HG03439 (cell line): ENCODE data around the gene ERICH4.
"Not testable (repeated sequence)": the region's sequence is repeated elsewhere in the genome, so short reads cannot be mapped to it uniquely, and the experiment has no call there.

ENCODE experiments used
- ATAC-seq: cut with Tn5 transposase; IDR thresholded peaks from one replicate; pipeline ENCODE4 v1.9.1; 2021; ENCODE audit warnings: mild to moderate bottlenecking, moderate library complexity; ENCODE audit not compliant: unreplicated experiment

Gene ERICH4, protein sequence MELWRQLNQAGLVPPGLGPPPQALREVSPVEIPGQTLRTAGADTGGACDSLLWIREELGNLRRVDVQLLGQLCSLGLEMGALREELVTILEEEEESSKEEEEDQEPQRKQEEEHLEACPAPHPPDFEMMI

GRCh38 chr19:41442473-41443355, at the start of gene ERICH4:
TSS of gene ERICH4 (plus strand) at chr19:41443156. CDS start at chr19:41443170, 14 bp downstream.
- no peak for ATAC-seq

GRCh38 chr19:41395355-41395754, 47.6 kb upstream of the ERICH4 start:
- no peak for ATAC-seq

DNA sequence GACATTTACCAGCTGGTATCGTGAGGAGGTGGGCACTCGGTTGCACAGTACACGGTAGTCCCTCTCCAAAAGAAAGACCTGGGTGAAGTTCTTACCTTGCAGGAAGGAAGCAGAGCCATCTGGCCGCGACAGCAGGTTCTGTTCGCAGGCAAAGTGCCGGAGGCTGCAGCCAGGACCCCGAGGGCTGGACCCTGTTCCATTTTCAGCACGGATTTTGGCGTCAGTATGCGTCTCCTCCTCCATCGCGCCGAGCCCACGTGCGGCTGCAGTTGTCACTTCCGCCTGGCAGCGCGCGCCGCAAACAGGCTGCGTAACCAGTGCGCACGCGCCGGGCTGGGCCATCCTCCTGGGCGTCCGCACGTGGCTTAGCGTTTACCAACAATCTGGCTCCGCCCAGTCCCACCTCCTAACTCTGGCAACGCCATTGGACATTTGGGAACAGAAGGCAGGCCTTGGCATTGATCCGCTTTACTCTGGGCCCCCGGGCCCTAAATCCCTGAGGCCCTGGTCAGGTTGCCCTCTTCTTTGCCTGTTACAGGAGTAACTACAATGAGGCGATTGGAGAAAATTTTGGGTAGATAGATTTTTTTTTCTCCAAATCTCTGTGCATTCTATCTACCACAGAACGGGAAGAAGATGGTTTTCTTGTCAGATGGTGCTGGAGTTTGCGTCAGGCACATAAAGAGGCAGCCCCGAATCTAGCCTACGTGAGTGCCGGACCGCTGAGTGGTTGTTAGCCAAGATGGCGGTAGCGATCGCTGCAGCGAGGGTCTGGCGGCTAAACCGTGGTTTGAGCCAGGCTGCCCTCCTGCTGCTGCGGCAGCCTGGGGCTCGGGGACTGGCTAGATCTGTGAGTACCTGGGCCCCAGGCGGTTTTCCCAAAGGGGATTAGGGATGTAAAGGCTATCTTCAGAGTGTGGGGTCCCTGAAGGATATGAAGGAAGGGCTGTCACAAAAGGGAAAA, 45.6 kb upstream of the ERICH4 start, which contains the start of the genes BCKDHA and EXOSC5:
BCKDHA (plus strand) TSS at position 733 of the 964 bp plus-strand sequence; CDS start at position 743, 10 bp downstream.
EXOSC5 (minus strand) TSS at position 274 of the 964 bp plus-strand sequence; CDS start at position 243, 31 bp downstream.
- ATAC-seq, result peak; percentile 88

- ATAC-seq, result no peak
These were observed 44.9 kb upstream of the ERICH4 start for GRCh38 chr19:41398050-41398418.

GRCh38 chr19:41398598-41398997, 44.4 kb upstream of the ERICH4 start:
- no peak for ATAC-seq

GRCh38 chr19:41399091-41399490, 43.9 kb upstream of the ERICH4 start:
- no peak for ATAC-seq

DNA sequence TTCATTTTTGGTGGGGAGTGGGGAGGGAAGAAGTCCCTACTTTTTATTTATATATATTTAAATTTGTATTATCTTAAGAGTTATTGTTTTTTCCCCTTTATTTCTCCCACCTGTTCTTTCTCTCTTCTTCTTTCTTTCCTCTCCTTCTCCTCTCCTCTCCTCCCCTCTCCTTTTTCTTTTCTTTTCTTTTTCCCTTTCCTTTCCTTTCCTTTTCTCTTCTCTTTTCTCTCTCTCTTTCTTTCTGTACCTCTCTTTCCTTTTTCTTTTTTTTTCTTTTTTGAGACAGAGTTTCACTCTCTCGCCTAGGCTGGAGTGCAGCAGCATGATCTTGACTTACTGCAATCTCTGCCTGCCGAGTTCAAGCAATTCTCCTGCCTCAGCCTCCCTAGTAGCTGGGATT, 43.4 kb upstream of the ERICH4 start:
- ATAC-seq, result no peak

DNA sequence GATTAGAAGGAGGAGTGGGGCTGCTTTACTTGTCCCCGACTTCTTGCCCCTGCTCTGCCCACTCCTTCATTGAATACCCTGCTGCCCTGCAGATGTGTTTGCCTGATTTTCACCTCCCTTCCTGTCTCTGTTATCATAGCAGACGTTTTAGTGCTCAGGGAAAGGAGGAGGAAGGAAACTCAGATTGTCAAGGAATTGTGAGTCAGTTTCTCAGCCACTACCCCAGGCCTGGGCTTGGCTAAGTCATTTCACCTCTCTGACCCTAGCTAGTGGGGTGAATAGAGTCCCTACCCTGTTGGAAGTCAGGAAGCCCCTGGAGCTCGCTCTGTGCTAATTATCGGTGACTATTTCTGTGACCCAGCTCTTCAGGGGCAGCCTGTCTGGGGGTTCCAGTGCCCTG, 41.5 kb upstream of the ERICH4 start:
- ATAC-seq, result no peak

- ATAC-seq, result no peak
These were observed 40.9 kb upstream of the ERICH4 start for GRCh38 chr19:41402010-41402409.

DNA sequence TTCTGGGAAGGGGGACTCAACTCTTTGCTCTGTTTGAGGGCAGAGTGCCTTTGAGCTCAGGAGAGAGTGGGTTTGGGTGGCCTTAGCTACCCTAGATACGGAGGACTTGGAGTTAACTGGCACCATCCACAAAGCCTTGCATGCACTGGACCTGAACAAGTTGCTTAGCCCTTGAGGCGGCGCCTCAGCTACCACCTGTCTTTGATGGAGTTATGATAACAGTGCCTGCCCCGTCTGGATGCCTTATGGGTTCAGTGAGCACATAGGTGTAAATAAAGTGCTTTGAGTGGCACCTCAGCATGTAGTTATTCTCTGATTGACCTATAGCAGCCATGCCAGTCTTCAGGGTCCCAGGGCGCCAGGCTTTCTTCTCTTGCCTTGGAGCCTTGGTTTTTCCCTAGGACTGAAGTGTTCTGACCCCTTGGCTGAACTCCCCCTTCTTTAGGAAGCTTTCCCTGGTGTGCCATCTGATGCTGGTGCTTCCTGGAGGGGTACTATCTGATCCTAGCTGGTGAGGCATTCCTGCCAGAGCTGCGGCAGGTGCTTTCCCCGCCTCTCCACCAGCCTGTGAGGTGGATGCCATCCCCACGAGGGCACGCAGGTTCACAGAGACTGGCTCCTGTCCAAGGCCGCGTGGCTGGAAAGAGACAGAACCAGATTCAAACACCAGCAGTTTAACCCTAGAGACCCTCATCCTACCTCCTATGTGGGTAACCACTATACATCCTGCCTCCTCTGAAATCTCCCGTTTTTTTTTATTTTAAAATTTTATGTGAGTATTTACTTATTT, 39.6 kb upstream of the ERICH4 start:
- ATAC-seq, result no peak

- no peak for ATAC-seq
These were observed 37.2 kb upstream of the ERICH4 start for GRCh38 chr19:41405776-41406175.

GRCh38 chr19:41407271-41407670, 35.7 kb upstream of the ERICH4 start:
- ATAC-seq, result no peak

DNA sequence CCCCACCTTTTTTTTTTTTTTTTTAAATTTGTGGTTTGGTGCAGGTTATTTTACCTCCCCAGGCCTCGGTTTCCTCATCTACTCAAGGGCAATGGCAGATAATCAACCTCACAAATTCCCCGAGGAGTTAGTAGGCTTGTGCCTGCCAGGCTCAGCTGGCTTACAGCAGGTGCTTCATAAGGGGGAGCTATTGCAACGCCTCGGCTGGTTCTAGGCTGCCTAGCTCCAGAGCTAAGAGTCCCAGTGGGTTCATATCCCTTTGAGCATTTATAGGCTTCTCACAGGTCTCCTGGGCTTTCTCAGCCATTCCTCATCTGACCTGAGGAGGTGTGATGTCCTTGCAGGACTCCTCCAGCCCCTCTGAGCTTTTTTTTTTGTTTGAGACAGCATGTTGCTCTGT, 34.7 kb upstream of the ERICH4 start:
- ATAC-seq, result no peak

GRCh38 chr19:41408846-41409245, 34.1 kb upstream of the ERICH4 start:
- not testable (repeated sequence) for ATAC-seq

DNA sequence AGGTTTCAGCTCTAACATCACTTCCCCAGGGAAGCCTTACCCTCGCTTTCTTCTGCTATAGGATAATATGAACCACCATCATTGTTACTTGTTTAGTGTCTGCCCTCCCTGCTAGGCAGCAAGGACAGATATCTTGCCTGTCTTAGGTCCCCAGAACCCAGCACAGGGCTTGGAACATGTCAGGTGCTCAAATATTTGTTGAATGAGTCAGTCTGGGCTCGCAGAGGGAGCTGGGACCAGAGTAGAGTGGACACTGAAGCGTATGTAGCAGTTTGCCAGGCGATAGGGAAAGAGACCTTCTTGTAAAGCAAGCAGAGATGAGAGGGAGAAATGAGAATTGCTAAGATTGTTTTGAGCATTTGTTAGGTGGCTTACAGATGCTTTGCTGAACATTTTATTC, 33.7 kb upstream of the ERICH4 start:
- ATAC-seq, result no peak

GRCh38 chr19:41410336-41411054, 32.5 kb upstream of the ERICH4 start:
- ATAC-seq, result no peak

DNA sequence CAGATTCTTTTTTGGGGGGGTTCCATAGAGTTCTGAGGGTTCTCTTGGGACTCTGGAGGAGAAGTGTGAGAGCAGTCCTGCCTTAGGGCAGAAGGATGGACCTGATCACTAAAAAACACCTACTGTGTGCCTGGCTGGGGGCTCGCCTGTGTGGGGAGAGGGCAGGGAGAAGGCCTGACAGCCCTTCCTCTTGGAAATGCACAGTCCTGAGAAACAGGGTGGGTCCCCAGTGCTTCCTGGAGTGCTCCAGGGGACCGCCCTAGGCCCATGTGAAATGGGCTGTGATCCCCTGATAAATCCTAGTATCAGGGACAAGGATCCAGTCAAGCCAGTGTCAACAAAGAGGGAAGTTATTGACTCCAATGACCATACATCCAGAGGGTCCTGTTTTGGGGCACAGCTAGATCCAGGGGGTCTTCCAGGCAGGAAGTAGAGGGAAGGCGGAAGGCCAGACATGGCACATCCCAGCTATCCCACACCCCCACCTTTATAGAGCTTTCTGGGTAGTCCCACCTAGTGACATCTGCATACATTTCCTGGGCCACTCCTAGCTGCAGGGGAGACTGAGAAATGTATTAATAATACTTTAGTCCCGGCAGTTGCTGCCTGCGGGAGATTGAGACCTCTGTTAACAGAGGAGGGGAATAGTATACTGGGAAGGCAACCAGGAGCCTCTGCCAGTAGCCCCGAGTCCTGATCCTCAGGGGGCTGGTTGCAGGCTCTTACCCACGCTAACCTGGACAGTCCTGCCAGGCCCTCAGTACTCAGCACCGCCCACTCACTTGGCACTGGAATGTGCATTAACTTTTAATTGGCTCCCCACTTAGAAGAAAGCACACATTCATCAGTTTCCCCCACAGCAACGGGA, 31.6 kb upstream of the ERICH4 start:
- ATAC-seq, result no peak

- ATAC-seq, result no peak
These were observed 31.0 kb upstream of the ERICH4 start for GRCh38 chr19:41411968-41412265.

- no peak for ATAC-seq
These were observed 30.0 kb upstream of the ERICH4 start for GRCh38 chr19:41412953-41413352.
